Activated B cell treated with CpG ODN at 0.5 μM for 24 hours (primary cell): ENCODE measurements around the gene TTC9C. TPM values are rescaled to one million over a fixed set of nuclear protein-coding genes. Genes with fewer than 3 reads are reported as not detected.

Experiments
- ATAC-seq: fragments of 200-7000 bp; cut with Tn5 transposase; one replicate; pipeline ENCODE4 v1.10.0; 2021; ENCODE audit warnings: low read depth, mild to moderate bottlenecking, moderate library complexity
- CTCF ChIA-PET: fragments of 350-600 bp; sonication (Branson Sonifier 250); formaldehyde crosslinking; loops from one replicate; lab custom pipeline; 2021; ENCODE audit warnings: antibody characterized with exemption; lab: Charles Lee
- POLR2A ChIA-PET: fragments of 350-600 bp; sonication (Branson Sonifier 250); formaldehyde crosslinking; loops from one replicate; lab custom pipeline; 2021; ENCODE audit warnings: antibody characterized with exemption; lab: Charles Lee
- DNase-seq: peaks from one replicate; pipeline ENCODE4 v3.0.0; 2022
- H3K27ac Mint-ChIP-seq: one replicate; pipeline ENCODE4 v1.8.0; 2020; ENCODE audit warnings: mixed read lengths
- H3K27me3 Mint-ChIP-seq: one replicate; pipeline ENCODE4 v1.8.0; 2021; ENCODE audit warnings: mixed read lengths
- H3K36me3 Mint-ChIP-seq: one replicate; pipeline ENCODE4 v1.8.0; 2021; ENCODE audit warnings: low read depth, mixed read lengths
- H3K4me1 Mint-ChIP-seq: one replicate; pipeline ENCODE4 v1.8.0; 2021; ENCODE audit warnings: mixed read lengths
- H3K4me3 Mint-ChIP-seq: one replicate; pipeline ENCODE4 v1.8.0; 2020; ENCODE audit warnings: mild to moderate bottlenecking, mixed read lengths
- H3K9me3 Mint-ChIP-seq: one replicate; pipeline ENCODE4 v1.8.0; 2020; ENCODE audit warnings: mixed read lengths
- CTCF ChIP-seq: fragments of 200-600 bp; IDR thresholded peaks from one replicate; pipeline ENCODE4 v1.8.0; 2022; ENCODE audit warnings: antibody characterized with exemption, mild to moderate bottlenecking
- intact Hi-C: fragments of 100-400 bp; cut with micrococcal nuclease; formaldehyde crosslinking; loops from one replicate; pipeline ENCODE4 v1.15.1; 2024
- total RNA-seq: library from RNA; stranded (reverse); gene quantifications from 2 replicates; pipeline ENCODE4 v1.2.3, GENCODE V29; 2022

Gene TTC9C
- total RNA-seq, 1 donor from 2014 or later, result 44.0 TPM

GRCh38 chr11:62721994-62722393 lies 6.3 kb upstream of the TTC9C start:
- H3K4me3 Mint-ChIP-seq, result no peak overlapping the region

GRCh38 chr11:62724171-62724570 lies 4.1 kb upstream of the TTC9C start:
- no peak for TF ChIP-seq CTCF
- DNase-seq (no peak), ATAC-seq (no peak)
- H3K36me3 Mint-ChIP-seq, result peaks cover 89% of the 10 kb centered on the region
- peak overlapping the region; percentile 46 for H3K27ac Mint-ChIP-seq
- H3K27me3 Mint-ChIP-seq, result no peaks in the 10 kb centered on the region
- CTCF ChIA-PET, result no interaction called here
- intact Hi-C loops, result no loop called here
- POLR2A ChIA-PET, result interaction anchor here (0.6 to 8.9 kb wide), 6 partner anchors 10 to 117 kb away, joined by 3 to 188 read pairs (median 3); partner anchors contain the start of genes BSCL2, C11orf98, CSKMT and GANAB
- H3K4me3 Mint-ChIP-seq, result peak overlapping the region; percentile 98
- H3K9me3 Mint-ChIP-seq, result no peaks in the 10 kb centered on the region
- peaks cover 44% of the 10 kb centered on the region for H3K4me1 Mint-ChIP-seq

More at GRCh38 chr11:62721994-62722393, 6.3 kb upstream of the TTC9C start:
- DNase-seq (no peak), ATAC-seq (no peak)
- Mint-ChIP-seq H3K27me3 (no peaks in the 10 kb centered on the region), H3K27ac (peak overlapping the region; percentile 35), H3K4me1 (peaks cover 36% of the 10 kb centered on the region), H3K36me3 (peaks cover 93% of the 10 kb centered on the region), H3K9me3 (no peaks in the 10 kb centered on the region)
- no peak for TF ChIP-seq CTCF
- CTCF ChIA-PET, result no interaction called here
- POLR2A ChIA-PET, result interaction anchor here (0.7 kb wide), 1 partner anchor 102 kb away, joined by 3 read pairs; no protein-coding TSS in a partner anchor
- intact Hi-C loops, result no loop called here

- intact Hi-C loops, result loop anchor here (2.0 kb wide), 2 partner anchors 73 to 137 kb away; partner anchors contain the start of gene INTS5
- POLR2A ChIA-PET, result interaction anchor here (0.5 to 8.9 kb wide), 13 partner anchors 10 to 156 kb away, joined by 4 to 193 read pairs (median 64); partner anchors contain the start of genes BSCL2, C11orf98, CSKMT and GNG3
- Mint-ChIP-seq H3K27ac (peak overlapping the region; percentile 74), H3K27me3 (no peaks in the 10 kb centered on the region), H3K9me3 (no peaks in the 10 kb centered on the region), H3K4me1 (peaks cover 53% of the 10 kb centered on the region), H3K4me3 (peak overlapping the region; percentile 98), H3K36me3 (peaks cover 78% of the 10 kb centered on the region)
- CTCF ChIA-PET, result interaction anchor here (1.5 kb wide), 1 partner anchor 134 kb away, joined by 3 read pairs; no protein-coding TSS in a partner anchor
- no peak for TF ChIP-seq CTCF
- ATAC-seq, result no peak
- no peak for DNase-seq
Measured at GRCh38 chr11:62725646-62726045, 2.6 kb upstream of the TTC9C start.

GRCh38 chr11:62726156-62726914 lies 2.0 kb upstream of the TTC9C start:
- intact Hi-C loops, result loop anchor here (2.0 kb wide), 2 partner anchors 74 to 136 kb away; partner anchors contain the start of gene INTS5
- H3K36me3 Mint-ChIP-seq, result peaks cover 75% of the 10 kb centered on the region
- H3K9me3 Mint-ChIP-seq, result no peaks in the 10 kb centered on the region
- TF ChIP-seq CTCF, result no peak
- ChIA-PET CTCF (interaction anchor here (1.5 kb wide), 1 partner anchor 134 kb away, joined by 3 read pairs; no protein-coding TSS in a partner anchor), POLR2A (interaction anchor here (0.5 to 8.9 kb wide), 31 partner anchors 10 to 183 kb away, joined by 3 to 193 read pairs (median 11); partner anchors contain the start of genes B3GAT3, BSCL2, C11orf98 and CSKMT)
- H3K4me3 Mint-ChIP-seq, result peak overlapping the region; percentile 98
- H3K27me3 Mint-ChIP-seq, result no peaks in the 10 kb centered on the region
- no peak for ATAC-seq
- peak overlapping the region; percentile 74 for H3K27ac Mint-ChIP-seq
- DNase-seq, result no peak
- H3K4me1 Mint-ChIP-seq, result peaks cover 53% of the 10 kb centered on the region

- POLR2A ChIA-PET, result interaction anchor here (0.7 to 8.9 kb wide), 42 partner anchors 8 to 759 kb away, joined by 3 to 193 read pairs (median 7); partner anchors contain the start of genes B3GAT3, BSCL2, C11orf98 and CSKMT
- H3K27ac Mint-ChIP-seq, result peak overlapping the region; percentile 98
- CTCF ChIA-PET, result interaction anchor here (1.0 to 1.5 kb wide), 3 partner anchors 60 to 136 kb away, joined by 3 to 4 read pairs (median 3); partner anchors contain the start of gene TUT1
- peaks cover 55% of the 10 kb centered on the region for H3K4me1 Mint-ChIP-seq
- no peak for TF ChIP-seq CTCF
- H3K9me3 Mint-ChIP-seq, result no peaks in the 10 kb centered on the region
- peaks cover 72% of the 10 kb centered on the region for H3K36me3 Mint-ChIP-seq
- H3K4me3 Mint-ChIP-seq, result peak overlapping the region; percentile 98
- ATAC-seq (no peak), DNase-seq (no peak)
- intact Hi-C loops, result loop anchor here (1.0 to 2.0 kb wide), 7 partner anchors 18 to 136 kb away; partner anchors contain the start of genes GANAB, INTS5, TAF6L and TMEM179B
- H3K27me3 Mint-ChIP-seq, result no peaks in the 10 kb centered on the region
Measured at GRCh38 chr11:62726915-62727164, 1.4 kb upstream of the TTC9C start.
